Activated naive CD8-positive, alpha-beta T cell treated with anti-CD3 and anti-CD28 coated beads, Interleukin-2, amount 50 U/mL, for 16 hours (primary cell): ENCODE measurements around the gene CD4.
A peak's percentile ranks its signal among the peaks of the same experiment; 100 is the strongest.

Experiments used
- DNase-seq: peaks from one replicate; pipeline ENCODE4 v3.0.0-alpha.2; 2020; ENCODE audit warnings: low read depth, low spot score

CD4 gene

GRCh38 chr12:6816598-6816997 is 27.3 kb downstream of the CD4 start:
- DNase-seq: no peak

- no peak for DNase-seq
These were observed 27.8 kb downstream of the CD4 start for GRCh38 chr12:6817098-6817497.

GRCh38 chr12:6817662-6818157 is 28.4 kb downstream of the CD4 start:
- no peak for DNase-seq

GRCh38 chr12:6818222-6818621 is 28.9 kb downstream of the CD4 start:
- no peak for DNase-seq

GRCh38 chr12:6818645-6819044 is 29.3 kb downstream of the CD4 start:
- no peak for DNase-seq

- no peak for DNase-seq
These were observed 30.0 kb downstream of the CD4 start for GRCh38 chr12:6819106-6820030.

GRCh38 chr12:6820166-6820565 is 30.8 kb downstream of the CD4 start:
- DNase-seq: no peak

- no peak for DNase-seq
These were observed 32.5 kb downstream of the CD4 start, which contains the start of gene GPR162 for GRCh38 chr12:6821591-6822425. TSS of gene GPR162 (plus strand) at chr12:6821821. CDS start at chr12:6823899, 2,078 bp downstream.

- no peak for DNase-seq
These were observed 33.3 kb downstream of the CD4 start for GRCh38 chr12:6822426-6823135.

GRCh38 chr12:6823182-6824084 is 34.1 kb downstream of the CD4 start:
- no peak for DNase-seq

GRCh38 chr12:6824085-6824775 is 34.9 kb downstream of the CD4 start:
- DNase-seq: no peak

GRCh38 chr12:6824901-6825381 is 35.6 kb downstream of the CD4 start:
- no peak for DNase-seq

- peak; percentile 59 for DNase-seq
These were observed 36.2 kb downstream of the CD4 start for GRCh38 chr12:6825398-6826124.

- no peak for DNase-seq
These were observed 36.9 kb downstream of the CD4 start for GRCh38 chr12:6826125-6826733.

GRCh38 chr12:6826734-6827436 is 37.6 kb downstream of the CD4 start:
- no peak for DNase-seq

- DNase-seq: no peak
These were observed 38.1 kb downstream of the CD4 start for GRCh38 chr12:6827437-6827911.

- no peak for DNase-seq
These were observed 38.9 kb downstream of the CD4 start, which contains the start of gene P3H3 for GRCh38 chr12:6827982-6828780. TSS of gene P3H3 (plus strand) at chr12:6828407. CDS start at chr12:6828441, 34 bp downstream.
